AG04450 (cell line): ENCODE results near the gene MACROD2. TPM values are rescaled to one million over a fixed set of nuclear protein-coding genes. Genes with fewer than 3 reads are reported as not detected.
"Not testable (repeated sequence)": the region's sequence is repeated elsewhere in the genome, so short reads cannot be mapped to it uniquely, and the experiment has no call there.

Experiments used
- CTCF ChIA-PET: fragments of 300-600, 350-600 bp; formaldehyde crosslinking; extraction: SDS; loops from one replicate; lab custom pipeline; 2022; ENCODE audit warnings: antibody characterized with exemption, inconsistent platforms; lab: Charles Lee
- POLR2A ChIA-PET: fragments of 350-600 bp; formaldehyde crosslinking; extraction: SDS; loops from one replicate; lab custom pipeline; 2021; ENCODE audit warnings: antibody characterized with exemption, inconsistent platforms; lab: Yijun Ruan, JAX
- DNase-seq: peaks from one replicate; pipeline ENCODE4 v3.0.0-alpha.2; 2011; ENCODE audit warnings: low read depth, low spot score
- H3K27ac ChIP-seq: one replicate; pipeline ENCODE4 v1.5.1; 2012; ENCODE audit warnings: low read depth, low read length, control low read depth
- H3K27me3 ChIP-seq: one replicate; pipeline ENCODE4 v1.6.0; 2012; ENCODE audit warnings: low read length; ENCODE audit not compliant: control insufficient read depth, insufficient read depth
- H3K4me3 ChIP-seq: 2 replicates; pipeline ENCODE4 v1.5.1; 2011; ENCODE audit warnings: mild to moderate bottlenecking, low read depth, low read length, control low read depth
- H3K9me3 ChIP-seq: 2 replicates; pipeline ENCODE4 v1.5.1; 2012; ENCODE audit warnings: low read length; ENCODE audit not compliant: control insufficient read depth, insufficient read depth
- polyA plus RNA-seq: library from polyadenylated mRNA; depleted of rRNA; stranded (reverse); fragments of >200 nt; gene quantifications from 2 replicates; pipeline ENCODE4 v1.2.3, GENCODE V29; 2011
- TF ChIP-seq, protein P1 (sequence below): IDR thresholded peaks from 2 replicates; pipeline ENCODE4 v1.5.1; 2011; ENCODE audit warnings: low read depth, low read length, control low read depth, inconsistent platforms

MACROD2 gene
- polyA plus RNA-seq, 1 experiment: 0.02 TPM

DNA sequence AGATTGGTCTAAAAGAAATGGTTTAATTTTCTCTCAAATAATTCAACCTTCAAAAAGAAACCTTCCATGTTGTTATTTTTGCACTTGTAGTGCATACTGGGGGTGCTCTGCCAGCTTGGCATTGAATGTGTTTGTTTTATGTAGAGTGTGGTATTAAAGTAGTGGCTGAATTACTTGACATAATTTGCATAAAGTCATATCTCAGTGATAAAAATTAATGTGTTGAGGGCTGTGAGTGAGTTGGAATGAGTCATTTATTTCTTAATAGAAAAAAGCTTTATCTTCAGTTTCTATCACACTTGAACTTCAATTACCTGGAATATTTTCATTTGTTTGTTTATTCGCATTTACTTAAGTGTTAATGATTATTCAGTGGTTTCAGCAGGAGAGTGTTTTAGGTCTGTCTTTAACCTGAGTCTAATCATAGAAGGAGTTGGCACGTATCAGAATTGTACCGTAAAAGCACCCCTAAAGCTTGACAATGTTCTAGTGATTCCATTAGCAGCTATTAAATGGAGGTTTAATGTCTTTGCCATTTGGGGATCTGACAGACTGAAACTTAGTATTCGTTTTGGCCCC, 1143.3 kb downstream of the MACROD2 start:
- DNase-seq: no peak
- no peaks in the 10 kb centered on the region for H3K27me3 ChIP-seq
- no peaks in the 10 kb centered on the region; the same call in 1 of the 2 replicates for H3K9me3 ChIP-seq
- ChIA-PET POLR2A (no interaction called here), CTCF (no interaction called here)
- H3K4me3 ChIP-seq: no peak overlapping the region
- TF ChIP-seq, protein P1, sequence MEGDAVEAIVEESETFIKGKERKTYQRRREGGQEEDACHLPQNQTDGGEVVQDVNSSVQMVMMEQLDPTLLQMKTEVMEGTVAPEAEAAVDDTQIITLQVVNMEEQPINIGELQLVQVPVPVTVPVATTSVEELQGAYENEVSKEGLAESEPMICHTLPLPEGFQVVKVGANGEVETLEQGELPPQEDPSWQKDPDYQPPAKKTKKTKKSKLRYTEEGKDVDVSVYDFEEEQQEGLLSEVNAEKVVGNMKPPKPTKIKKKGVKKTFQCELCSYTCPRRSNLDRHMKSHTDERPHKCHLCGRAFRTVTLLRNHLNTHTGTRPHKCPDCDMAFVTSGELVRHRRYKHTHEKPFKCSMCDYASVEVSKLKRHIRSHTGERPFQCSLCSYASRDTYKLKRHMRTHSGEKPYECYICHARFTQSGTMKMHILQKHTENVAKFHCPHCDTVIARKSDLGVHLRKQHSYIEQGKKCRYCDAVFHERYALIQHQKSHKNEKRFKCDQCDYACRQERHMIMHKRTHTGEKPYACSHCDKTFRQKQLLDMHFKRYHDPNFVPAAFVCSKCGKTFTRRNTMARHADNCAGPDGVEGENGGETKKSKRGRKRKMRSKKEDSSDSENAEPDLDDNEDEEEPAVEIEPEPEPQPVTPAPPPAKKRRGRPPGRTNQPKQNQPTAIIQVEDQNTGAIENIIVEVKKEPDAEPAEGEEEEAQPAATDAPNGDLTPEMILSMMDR: no peak
- H3K27ac ChIP-seq: no peak overlapping the region

DNA sequence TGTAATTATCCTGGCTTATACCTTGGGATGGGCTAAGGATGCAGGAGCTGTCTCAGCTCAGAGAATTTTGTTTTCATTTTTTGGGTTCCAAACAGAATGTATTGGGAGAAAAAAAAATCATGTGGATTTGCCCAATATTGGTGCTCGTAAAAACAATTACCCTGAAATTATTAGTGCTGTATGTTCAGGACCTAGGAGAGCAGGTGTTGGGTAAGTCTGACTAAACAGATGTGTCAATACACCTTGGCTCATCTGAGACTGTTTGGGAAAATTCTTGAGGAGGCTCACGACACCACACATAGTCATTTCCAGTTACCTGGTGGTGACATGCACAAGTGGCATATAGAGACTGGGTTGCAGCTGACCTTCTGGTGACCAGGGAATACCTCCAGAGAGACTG, 1144.2 kb downstream of the MACROD2 start:
- ChIA-PET POLR2A (no interaction called here), CTCF (no interaction called here)
- Histone ChIP-seq H3K9me3 (no peaks in the 10 kb centered on the region), H3K27me3 (no peaks in the 10 kb centered on the region), H3K27ac (no peak overlapping the region), H3K4me3 (no peak overlapping the region)
- TF ChIP-seq, protein P1: no peak
- no peak for DNase-seq

DNA sequence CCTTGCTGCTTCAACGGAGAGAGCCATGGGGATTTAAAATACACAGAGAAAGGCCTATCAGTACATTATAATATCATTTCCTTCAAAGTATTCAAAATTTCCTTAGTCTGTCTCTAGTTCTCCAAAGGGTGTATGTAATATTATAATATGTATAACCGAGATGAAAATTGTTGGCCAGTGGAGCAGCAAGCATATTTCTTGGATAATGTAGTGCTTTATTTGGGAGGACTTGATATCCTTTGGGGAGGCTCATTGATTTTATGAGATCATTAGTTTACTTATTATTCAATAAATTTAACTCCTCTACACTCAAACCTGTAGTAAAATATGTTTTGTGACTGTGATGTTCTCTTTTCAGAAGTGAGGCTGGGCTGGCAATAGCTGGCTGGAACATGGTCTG, 1145.0 kb downstream of the MACROD2 start:
- H3K4me3 ChIP-seq: no peak overlapping the region
- TF ChIP-seq, protein P1: no peak
- ChIA-PET POLR2A (no interaction called here), CTCF (no interaction called here)
- no peak overlapping the region for H3K27ac ChIP-seq
- no peaks in the 10 kb centered on the region for H3K27me3 ChIP-seq
- no peaks in the 10 kb centered on the region for H3K9me3 ChIP-seq
- no peak for DNase-seq

DNA sequence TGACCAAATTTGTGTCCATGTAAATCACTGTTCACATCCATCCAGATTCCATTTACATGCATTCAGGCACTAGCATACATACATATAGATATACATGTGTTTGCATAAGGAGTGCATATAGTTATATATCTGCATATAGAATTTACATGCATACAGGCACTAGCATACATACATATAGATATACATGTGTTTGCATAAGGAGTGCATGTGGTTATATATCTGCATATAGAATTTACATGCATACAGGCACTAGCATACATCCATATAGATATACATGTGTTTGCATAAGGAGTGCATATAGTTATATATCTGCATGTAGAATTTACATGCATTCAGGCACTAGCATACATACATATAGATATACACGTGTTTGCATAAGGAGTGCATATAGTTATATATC, 1145.6 kb downstream of the MACROD2 start:
- H3K27ac ChIP-seq, DNase-seq, H3K9me3 ChIP-seq, POLR2A ChIA-PET, H3K27me3 ChIP-seq, CTCF ChIA-PET, H3K4me3 ChIP-seq: not testable (repeated sequence)

DNA sequence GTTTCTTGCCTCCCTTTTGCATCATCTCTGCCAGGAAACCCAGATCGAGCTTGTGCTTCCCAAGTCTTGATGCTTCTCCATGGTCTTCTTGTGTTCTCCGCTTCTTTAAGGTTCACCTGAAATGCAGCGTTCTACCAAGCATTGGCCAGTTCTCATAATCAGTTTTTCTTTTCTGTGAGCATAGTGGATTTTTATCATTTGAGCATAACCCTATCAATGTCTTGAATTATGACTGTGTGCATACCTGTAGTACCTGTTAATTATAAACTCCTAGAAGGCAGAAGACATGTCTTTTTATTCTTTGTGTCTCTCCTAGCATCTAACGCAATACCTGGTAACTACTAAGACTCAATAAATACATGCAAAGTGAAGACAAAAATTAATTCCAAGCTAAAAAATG, 1146.5 kb downstream of the MACROD2 start:
- no peak for DNase-seq
- H3K9me3 ChIP-seq: no peaks in the 10 kb centered on the region
- H3K27me3 ChIP-seq: no peaks in the 10 kb centered on the region
- ChIA-PET CTCF (no interaction called here), POLR2A (no interaction called here)
- no peak overlapping the region for H3K27ac ChIP-seq
- H3K4me3 ChIP-seq: no peak overlapping the region
- TF ChIP-seq, protein P1: no peak
